Sigmoid colon (tissue), 7 donors: Measurements from ENCODE around the gene PANK2. TPM values are rescaled to one million over a fixed set of nuclear protein-coding genes. Genes with fewer than 3 reads are reported as not detected.
"Not testable (repeated sequence)": the region's sequence is repeated elsewhere in the genome, so short reads cannot be mapped to it uniquely, and the experiment has no call there.

Experiments used
- DNase-seq: peaks from one replicate; pipeline ENCODE4 v3.0.0-alpha.2; 2019
- H3K27ac ChIP-seq, 4 donors: fragments of 200-600 bp; sonication (generic); one replicate each; pipeline ENCODE4 v1.5.1; 2016 to 2019; ENCODE audit warnings: mild to moderate bottlenecking in 1 of 4
- H3K27me3 ChIP-seq, 3 donors: fragments of 200-600 bp; sonication (generic); one replicate each; pipeline ENCODE4 v1.5.1; 2019; ENCODE audit warnings: mild to moderate bottlenecking in 1 of 3
- H3K36me3 ChIP-seq, 4 donors: fragments of 200-600 bp; sonication (generic); one replicate each; pipeline ENCODE4 v1.5.1; 2016 to 2019
- H3K4me1 ChIP-seq, 4 donors: fragments of 200-600 bp; sonication (generic); one replicate each; pipeline ENCODE4 v1.5.1; 2017 to 2019
- H3K4me3 ChIP-seq, 4 donors: fragments of 200-600 bp; sonication (generic); one replicate each; pipeline ENCODE4 v1.5.1; 2017 to 2019; ENCODE audit warnings: mild to moderate bottlenecking in 2 of 4, moderate library complexity in 1 of 4
- H3K9me3 ChIP-seq, 4 donors: fragments of 200-600 bp in 3 of 4; sonication (generic) in 3 of 4; one replicate each; pipeline versions ENCODE4 v1.5.1 to v1.6.1; 2013 to 2019
- CTCF ChIP-seq, 4 experiments: fragments of 450-650 bp in 3 of 4; fragments of 200-600 bp in 1 of 4; IDR thresholded peaks; one replicate each; pipeline ENCODE4 v1.5.1; 2016 to 2019; ENCODE audit warnings: antibody characterized with exemption in 4 of 4, mild to moderate bottlenecking in 3 of 4, moderate library complexity in 2 of 4
- EP300 ChIP-seq, 4 donors: sonication (generic); formaldehyde crosslinking; IDR thresholded peaks; one replicate each; pipeline ENCODE4 v1.6.1; 2017; ENCODE audit warnings: antibody characterized with exemption in 4 of 4
- POLR2A ChIP-seq, 2 donors: fragments of 450-650 bp; IDR thresholded peaks; one replicate each; pipeline ENCODE4 v1.6.1; 2016; ENCODE audit warnings: antibody characterized with exemption in 2 of 2, mild to moderate bottlenecking in 2 of 2, moderate library complexity in 2 of 2
- POLR2AphosphoS5 ChIP-seq, 4 donors: sonication (generic); formaldehyde crosslinking; IDR thresholded peaks; one replicate each; pipeline ENCODE4 v1.6.1; 2017; ENCODE audit warnings: antibody characterized with exemption in 4 of 4
- WGBS, 2 donors: extraction: QIAGEN DNeasy Blood & Tissue Kit; methylation state at CpG; one replicate each; pipeline ENCODE4 v1.1.7; 2013; 5-methylcytosine and 5-hydroxymethylcytosine counted together
- intact Hi-C: fragments of 100-400 bp; cut with DNase I; formaldehyde crosslinking; loops from one replicate; pipeline ENCODE4 v1.15.1; 2023
- polyA plus RNA-seq, 3 donors: library from polyadenylated mRNA; stranded (reverse); fragments of 200-250 nt; gene quantifications; one replicate each; pipeline ENCODE4 v1.2.3, GENCODE V29; 2013
- total RNA-seq, 4 donors: library from RNA; depleted of rRNA; stranded (reverse); fragments of >200 nt; gene quantifications; one replicate each; pipeline ENCODE4 v1.1.0, GENCODE V29; 2016
- donor health status: healthy with polysubstance abuse.
- donor health status: Bipolar disorder and iron deficiency.
- donor health status: healthy.

The PANK2 gene
- total and polyA plus RNA-seq, 7 donors: 16.2 to 43.2 (median 35.1) TPM

GRCh38 chr20:3874194-3874844, 14.9 kb upstream of the PANK2 start:
- intact Hi-C loops: no loop called here
- Histone ChIP-seq H3K36me3 (peaks cover 0 to 46% (median 8%) of the 10 kb centered on the region in 4 donors), H3K27ac (no peak overlapping the region), H3K9me3 (no peaks in the 10 kb centered on the region), H3K27me3 (no peaks in the 10 kb centered on the region), H3K4me1 (peaks cover 0 to 14% (median 0%) of the 10 kb centered on the region in 4 donors), H3K4me3 (no peak overlapping the region)
- TF ChIP-seq CTCF (IDR thresholded peaks at IDR 0.05) (no peak), POLR2AphosphoS5 (IDR thresholded peaks at IDR 0.05) (peak in 1 of 4 donors; percentile 30), POLR2A (IDR thresholded peaks at IDR 0.05) (no peak), EP300 (IDR thresholded peaks at IDR 0.05) (no peak)
- DNase-seq: no peak
- WGBS, 2 donors: 61 to 71% methylated on average over 3 of the region's 3 CpGs

GRCh38 chr20:3875378-3875974, 13.7 kb upstream of the PANK2 start:
- TF ChIP-seq CTCF (IDR thresholded peaks at IDR 0.05) (no peak), POLR2AphosphoS5 (IDR thresholded peaks at IDR 0.05) (no peak), EP300 (IDR thresholded peaks at IDR 0.05) (no peak), POLR2A (IDR thresholded peaks at IDR 0.05) (no peak)
- H3K9me3 ChIP-seq: no peaks in the 10 kb centered on the region
- no peak overlapping the region for H3K4me3 ChIP-seq
- no peak overlapping the region for H3K27ac ChIP-seq
- H3K36me3 ChIP-seq: peaks cover 0 to 43% (median 8%) of the 10 kb centered on the region in 4 donors
- H3K4me1 ChIP-seq: peaks cover 0 to 14% (median 0%) of the 10 kb centered on the region in 4 donors
- intact Hi-C loops: no loop called here
- 84 to 92% methylated on average over 9 of the region's 9 CpGs for WGBS, 2 donors
- DNase-seq: no peak
- no peaks in the 10 kb centered on the region for H3K27me3 ChIP-seq

- intact Hi-C loops: no loop called here
- no peak overlapping the region for H3K4me3 ChIP-seq
- no peak for DNase-seq
- H3K4me1 ChIP-seq: peaks cover 0 to 14% (median 0%) of the 10 kb centered on the region in 4 donors
- H3K36me3 ChIP-seq: peaks cover 0 to 43% (median 8%) of the 10 kb centered on the region in 4 donors
- 59 to 73% methylated on average over 1 of the region's 1 CpG for WGBS, 2 donors
- H3K27me3 ChIP-seq: no peaks in the 10 kb centered on the region
- no peak overlapping the region for H3K27ac ChIP-seq
- TF ChIP-seq POLR2A (IDR thresholded peaks at IDR 0.05): no peak
- no peak for TF ChIP-seq EP300 (IDR thresholded peaks at IDR 0.05)
- TF ChIP-seq CTCF (IDR thresholded peaks at IDR 0.05): no peak
- TF ChIP-seq POLR2AphosphoS5 (IDR thresholded peaks at IDR 0.05): no peak
- H3K9me3 ChIP-seq: no peaks in the 10 kb centered on the region
These were observed 13.2 kb upstream of the PANK2 start for GRCh38 chr20:3876000-3876399.

- DNase-seq: no peak
These were observed 12.5 kb upstream of the PANK2 start for GRCh38 chr20:3876676-3877075.

GRCh38 chr20:3878921-3879274, 10.3 kb upstream of the PANK2 start:
- peaks cover 0 to 15% (median 3%) of the 10 kb centered on the region in 4 donors for H3K36me3 ChIP-seq
- H3K4me1 ChIP-seq, intact Hi-C loops, H3K4me3 ChIP-seq, H3K27ac ChIP-seq, DNase-seq, H3K9me3 ChIP-seq, H3K27me3 ChIP-seq: not testable (repeated sequence)
- WGBS, 2 donors: 95 to 98% methylated on average over 4 of the region's 4 CpGs

More at GRCh38 chr20:3876676-3877075, 12.5 kb upstream of the PANK2 start:
- TF ChIP-seq POLR2AphosphoS5 (IDR thresholded peaks at IDR 0.05) (no peak), CTCF (IDR thresholded peaks at IDR 0.05) (no peak), EP300 (IDR thresholded peaks at IDR 0.05) (no peak), POLR2A (IDR thresholded peaks at IDR 0.05) (no peak)
- Histone ChIP-seq H3K4me1 (peaks cover 0 to 10% (median 0%) of the 10 kb centered on the region in 4 donors), H3K4me3 (no peak overlapping the region), H3K27me3 (no peaks in the 10 kb centered on the region), H3K27ac (no peak overlapping the region), H3K36me3 (peaks cover 0 to 38% (median 8%) of the 10 kb centered on the region in 4 donors), H3K9me3 (no peaks in the 10 kb centered on the region)
- intact Hi-C loops: no loop called here
